HCT116 (cell line): ENCODE measurements around the gene EIF2B5. TPM values are rescaled to one million over a fixed set of nuclear protein-coding genes. Genes with fewer than 3 reads are reported as not detected.

Source experiments
- ATAC-seq: fragments of 200-7000 bp; cut with Tn5 transposase; 2 replicates; pipeline ENCODE4 v1.9.1; 2020; ENCODE audit warnings: mild to moderate bottlenecking, moderate library complexity
- BruUV-seq: library from RNA; stranded (reverse); fragments of 400-500 nt; replicated peaks from 2 replicates; lab custom pipeline; 2021; lab: Mats Ljungman, UMichigan
- CTCF ChIA-PET: fragments of 300-600 bp; sonication (Branson Sonifier 250); formaldehyde crosslinking; loops from one replicate; lab custom pipeline; 2021; ENCODE audit warnings: antibody characterized with exemption; lab: Charles Lee
- POLR2A ChIA-PET: fragments of 300-600, 350-600 bp; sonication (Branson Sonifier 250); formaldehyde crosslinking; loops from one replicate; lab custom pipeline; 2021; ENCODE audit warnings: antibody characterized with exemption; lab: Charles Lee
- RAD21 ChIA-PET, 2 experiments: fragments of 300-600 bp; sonication (Branson Sonifier 250); formaldehyde crosslinking; loops; one replicate each; lab custom pipeline; 2023; ENCODE audit warnings: low total read pairs in 2 of 2; ENCODE audit not compliant: uncharacterized antibody in 2 of 2, unreplicated experiment in 2 of 2, low non-redundant PET in 1 of 2; lab: Charles Lee
- DNase-seq: peaks from one replicate; pipeline ENCODE4 v3.0.0-alpha.2; 2010; ENCODE audit warnings: low read depth, low spot score
- H2AFZ ChIP-seq: fragments of 200-600 bp; shearing (Covaris generic), sonication (generic); 2 replicates; pipeline ENCODE4 v1.6.1; 2017; ENCODE audit warnings: low read depth, mixed run types, mixed read lengths, antibody characterized with exemption, low read length; ENCODE audit not compliant: poor library complexity, severe bottlenecking
- H3K27ac ChIP-seq: 2 replicates; pipeline ENCODE4 v1.5.1; 2012; ENCODE audit warnings: low read depth, low read length
- H3K27me3 ChIP-seq: fragments of 200-600 bp; sonication (generic); 2 replicates; pipeline ENCODE4 v1.6.1; 2016; ENCODE audit warnings: mixed run types, low read length, mixed read lengths; ENCODE audit not compliant: insufficient read depth
- H3K36me3 ChIP-seq, 2 experiments: fragments of 200-500 bp in 1 of 2; fragments of 200-600 bp in 1 of 2; sonication (Bioruptor generic) in 1 of 2; sonication (generic) in 1 of 2; 2 replicates each; pipeline versions ENCODE4 v1.5.1 to v1.6.1; 2014 to 2016; ENCODE audit warnings: low read length in 2 of 2, inconsistent platforms in 1 of 2, mixed read lengths in 1 of 2, mixed run types in 1 of 2; ENCODE audit not compliant: insufficient read depth in 2 of 2, control insufficient read depth in 1 of 2
- H3K4me1 ChIP-seq, 2 experiments: fragments of 200-600 bp in 1 of 2; sonication (generic) in 1 of 2; 2 replicates each; pipeline versions ENCODE4 v1.5.1 to v1.6.1; 2012 to 2017; ENCODE audit warnings: low read length in 2 of 2, inconsistent platforms in 1 of 2, mild to moderate bottlenecking in 1 of 2, mixed read lengths in 1 of 2, mixed run types in 1 of 2, moderate library complexity in 1 of 2; ENCODE audit not compliant: insufficient read depth in 2 of 2, control insufficient read depth in 1 of 2
- H3K4me2 ChIP-seq: fragments of 200-600 bp; sonication (generic); 2 replicates; pipeline ENCODE4 v1.6.1; 2017; ENCODE audit warnings: mixed run types, low read length, mixed read lengths
- H3K4me3 ChIP-seq, 2 experiments: fragments of 200-600 bp in 1 of 2; sonication (generic) in 1 of 2; replicated peaks in 1 of 2; 2 replicates each; pipeline ENCODE4 v1.5.1; 2011 to 2016; ENCODE audit warnings: low read length in 2 of 2, control low read depth in 1 of 2, low read depth in 1 of 2, mild to moderate bottlenecking in 1 of 2, mixed read lengths in 1 of 2, mixed run types in 1 of 2
- H3K79me2 ChIP-seq: fragments of 200-600 bp; sonication (generic); 2 replicates; pipeline ENCODE4 v1.6.1; 2017; ENCODE audit warnings: mild to moderate bottlenecking, mixed run types, low read length, moderate library complexity, mixed read lengths; ENCODE audit not compliant: insufficient read depth
- H3K9ac ChIP-seq: fragments of 200-600 bp; sonication (generic); 2 replicates; pipeline ENCODE4 v1.6.1; 2016; ENCODE audit warnings: low read length, mixed read lengths
- H3K9me2 ChIP-seq: fragments of 200-600 bp; sonication (generic), shearing (Covaris generic); 2 replicates; pipeline ENCODE4 v1.6.1; 2017; ENCODE audit warnings: mixed run types, mild to moderate bottlenecking, moderate library complexity; ENCODE audit not compliant: insufficient read depth
- H3K9me3 ChIP-seq, 2 experiments: fragments of 200-500 bp in 1 of 2; fragments of 200-600 bp in 1 of 2; sonication (Bioruptor generic) in 1 of 2; sonication (generic) in 1 of 2; 2 replicates each; pipeline ENCODE4 v1.6.1; 2014 to 2017; ENCODE audit warnings: low read length in 2 of 2, mixed read lengths in 2 of 2, inconsistent platforms in 1 of 2, low read depth in 1 of 2, mild to moderate bottlenecking in 1 of 2, mixed run types in 1 of 2, moderate library complexity in 1 of 2; ENCODE audit not compliant: control insufficient read depth in 1 of 2, insufficient read depth in 1 of 2
- H4K20me1 ChIP-seq: fragments of 200-600 bp; sonication (generic), shearing (Covaris generic); 2 replicates; pipeline ENCODE4 v1.6.1; 2017; ENCODE audit warnings: mixed run types, mild to moderate bottlenecking, moderate library complexity; ENCODE audit not compliant: insufficient read depth
- ATF3 ChIP-seq: IDR thresholded peaks from 2 replicates; pipeline ENCODE4 v1.6.1; 2012
- EGR1 ChIP-seq: IDR thresholded peaks from 2 replicates; pipeline ENCODE4 v1.6.1; 2012; ENCODE audit warnings: low read depth
- EZH2 ChIP-seq: fragments of 200-600 bp; sonication (generic); IDR thresholded peaks from 2 replicates; pipeline ENCODE4 v1.6.1; 2017; ENCODE audit warnings: antibody characterized with exemption, mixed run types
- EZH2phosphoT487 ChIP-seq: fragments of 200-600 bp; IDR thresholded peaks from 2 replicates; pipeline ENCODE4 v1.6.1; 2018; ENCODE audit warnings: antibody characterized with exemption, borderline replicate concordance
- FOSL1 ChIP-seq: IDR thresholded peaks from 2 replicates; pipeline ENCODE4 v1.6.1; 2012; ENCODE audit warnings: low read depth
- JUND ChIP-seq: IDR thresholded peaks from 2 replicates; pipeline ENCODE4 v1.6.1; 2012
- MAX ChIP-seq: IDR thresholded peaks from 2 replicates; pipeline ENCODE4 v1.6.1; 2012
- RAD21 ChIP-seq: IDR thresholded peaks from 2 replicates; pipeline ENCODE4 v1.6.1; 2012; ENCODE audit warnings: low read depth, mild to moderate bottlenecking
- REST ChIP-seq: IDR thresholded peaks from 2 replicates; pipeline ENCODE4 v1.6.1; 2012; ENCODE audit warnings: low read depth
- SP1 ChIP-seq: IDR thresholded peaks from 2 replicates; pipeline ENCODE4 v1.6.1; 2012; ENCODE audit warnings: low read depth
- TCF7L2 ChIP-seq: IDR thresholded peaks from 2 replicates; pipeline ENCODE4 v1.7.0; 2011; ENCODE audit warnings: borderline replicate concordance, inconsistent platforms; ENCODE audit not compliant: insufficient read depth, insufficient read length; ENCODE audit errors: extremely low read depth
- YY1 ChIP-seq: IDR thresholded peaks from 2 replicates; pipeline ENCODE4 v1.6.1; 2011; ENCODE audit warnings: low read length, low read depth, moderate library complexity, mild to moderate bottlenecking; ENCODE audit not compliant: insufficient replicate concordance; ENCODE audit errors: extremely low read depth
- ZBTB33 ChIP-seq: IDR thresholded peaks from 2 replicates; pipeline ENCODE4 v1.6.1; 2011; ENCODE audit warnings: mild to moderate bottlenecking, low read length, moderate library complexity; ENCODE audit not compliant: insufficient replicate concordance; ENCODE audit errors: extremely low read depth
- ZFX ChIP-seq: fragments of 450-650 bp; IDR thresholded peaks from 2 replicates; pipeline ENCODE4 v1.6.1; 2017
- intact Hi-C: fragments of 100-400 bp; cut with micrococcal nuclease; formaldehyde crosslinking; loops from 2 replicates; pipeline ENCODE4 v1.10.0; 2022
- total RNA-seq: library from RNA; stranded (reverse); gene quantifications from one replicate; pipeline ENCODE4 v1.2.1, GENCODE V29; 2021; ENCODE audit not compliant: unreplicated experiment

The EIF2B5 gene
- total RNA-seq, 1 experiment from 2014 or later: 50.3 TPM

GRCh38 chr3:184174646-184175492, 39.7 kb downstream of the EIF2B5 start, which contains the start of gene AP2M1 (continued):
- TF ChIP-seq YY1 (peak; percentile 77), EZH2 (no peak), ATF3 (no peak), RAD21 (no peak), EZH2phosphoT487 (no peak)

GRCh38 chr3:184175506-184175905, 40.3 kb downstream of the EIF2B5 start:
- intact Hi-C loops: loop anchor here (2.0 kb wide), 1 partner anchor 41 kb away; the partner anchor contains the start of gene EIF2B5
- BruUV-seq: no TSS peak
- peaks cover 51% of the 10 kb centered on the region for H3K79me2 ChIP-seq

More at GRCh38 chr3:184175506-184175905, 40.3 kb downstream of the EIF2B5 start:
- TF ChIP-seq RAD21 (no peak), ZFX (no peak), YY1 (no peak), TCF7L2 (no peak), MAX (no peak), REST (no peak), EGR1 (no peak), FOSL1 (no peak), ZBTB33 (no peak), SP1 (no peak), JUND (no peak)
- Histone ChIP-seq H4K20me1 (no peaks in the 10 kb centered on the region), H3K27me3 (no peaks in the 10 kb centered on the region), H2AFZ (no peak overlapping the region), H3K9me3 (no peaks in the 10 kb centered on the region), H3K4me2 (peak overlapping the region; percentile 89), H3K9ac (peak overlapping the region; percentile 96), H3K4me1 (peaks cover 10 to 30% of the 10 kb centered on the region in 2 experiments), H3K36me3 (peaks cover 24 to 37% of the 10 kb centered on the region in 2 experiments), H3K9me2 (no peaks in the 10 kb centered on the region), H3K4me3 (peak overlapping the region; percentile 96), H3K27ac (peak overlapping the region; percentile 92)
- ATAC-seq (no peak), DNase-seq (no peak)
- RAD21 ChIA-PET: no interaction called here
- CTCF ChIA-PET: interaction anchor here (1.6 kb wide), 1 partner anchor 11 kb away, joined by 5 read pairs; the partner anchor contains the start of gene ABCF3
- POLR2A ChIA-PET: interaction anchor here (0.6 to 1.7 kb wide), 2 partner anchors 10 to 86 kb away, joined by 3 to 4 read pairs; partner anchors contain the start of gene ABCF3
